Measurements from ENCODE around the gene DPEP3.

Gene DPEP3

GRCh38 chr16:67990018-67990386 lies 9.7 kb upstream of the DPEP3 start:
- no peak overlapping the region for H3K4me2 ChIP-seq (ENCODE audit: low read depth, low read length)
- H3K79me2 ChIP-seq (ENCODE audit: low read length) = no peaks in the 10 kb centered on the region
- peaks cover 17% of the 10 kb centered on the region for H3K4me1 ChIP-seq (ENCODE audit: low read length)
- H2AFZ ChIP-seq (ENCODE audit: low read length) = no peak overlapping the region
- no peaks in the 10 kb centered on the region for H3K9me2 ChIP-seq (replicated peaks; ENCODE audit: insufficient read depth, low read length)
- H4K20me1 ChIP-seq (ENCODE audit: insufficient read depth, low read length) = no peaks in the 10 kb centered on the region
- no peak overlapping the region for H3K4me3 ChIP-seq (ENCODE audit: low read length)
- H3K27ac ChIP-seq (ENCODE audit: low read length) = no peak overlapping the region
- DNase-seq = no peak
- TF ChIP-seq, protein P1, sequence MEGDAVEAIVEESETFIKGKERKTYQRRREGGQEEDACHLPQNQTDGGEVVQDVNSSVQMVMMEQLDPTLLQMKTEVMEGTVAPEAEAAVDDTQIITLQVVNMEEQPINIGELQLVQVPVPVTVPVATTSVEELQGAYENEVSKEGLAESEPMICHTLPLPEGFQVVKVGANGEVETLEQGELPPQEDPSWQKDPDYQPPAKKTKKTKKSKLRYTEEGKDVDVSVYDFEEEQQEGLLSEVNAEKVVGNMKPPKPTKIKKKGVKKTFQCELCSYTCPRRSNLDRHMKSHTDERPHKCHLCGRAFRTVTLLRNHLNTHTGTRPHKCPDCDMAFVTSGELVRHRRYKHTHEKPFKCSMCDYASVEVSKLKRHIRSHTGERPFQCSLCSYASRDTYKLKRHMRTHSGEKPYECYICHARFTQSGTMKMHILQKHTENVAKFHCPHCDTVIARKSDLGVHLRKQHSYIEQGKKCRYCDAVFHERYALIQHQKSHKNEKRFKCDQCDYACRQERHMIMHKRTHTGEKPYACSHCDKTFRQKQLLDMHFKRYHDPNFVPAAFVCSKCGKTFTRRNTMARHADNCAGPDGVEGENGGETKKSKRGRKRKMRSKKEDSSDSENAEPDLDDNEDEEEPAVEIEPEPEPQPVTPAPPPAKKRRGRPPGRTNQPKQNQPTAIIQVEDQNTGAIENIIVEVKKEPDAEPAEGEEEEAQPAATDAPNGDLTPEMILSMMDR (IDR thresholded peaks at IDR 0.05; ENCODE audit: low read length) = no peak
- TF ChIP-seq EZH2phosphoT487 (IDR thresholded peaks at IDR 0.05; ENCODE audit: low read length) (no peak), EZH2 (optimal IDR thresholded peaks at IDR 0.05; ENCODE audit: low read depth, low read length) (no peak)
- H3K9ac ChIP-seq (ENCODE audit: low read length) = no peak overlapping the region
- H3K36me3 ChIP-seq (replicated peaks; ENCODE audit: insufficient read depth, low read length) = no peaks in the 10 kb centered on the region
- no peaks in the 10 kb centered on the region for H3K9me3 ChIP-seq (replicated peaks; ENCODE audit: insufficient read depth, low read length)
- H3F3A ChIP-seq (ENCODE audit: insufficient read depth, low read length) = peaks cover under 1% of the 10 kb centered on the region
- no peaks in the 10 kb centered on the region for H3K27me3 ChIP-seq (replicated peaks; ENCODE audit: insufficient read depth, low read length)

DNA sequence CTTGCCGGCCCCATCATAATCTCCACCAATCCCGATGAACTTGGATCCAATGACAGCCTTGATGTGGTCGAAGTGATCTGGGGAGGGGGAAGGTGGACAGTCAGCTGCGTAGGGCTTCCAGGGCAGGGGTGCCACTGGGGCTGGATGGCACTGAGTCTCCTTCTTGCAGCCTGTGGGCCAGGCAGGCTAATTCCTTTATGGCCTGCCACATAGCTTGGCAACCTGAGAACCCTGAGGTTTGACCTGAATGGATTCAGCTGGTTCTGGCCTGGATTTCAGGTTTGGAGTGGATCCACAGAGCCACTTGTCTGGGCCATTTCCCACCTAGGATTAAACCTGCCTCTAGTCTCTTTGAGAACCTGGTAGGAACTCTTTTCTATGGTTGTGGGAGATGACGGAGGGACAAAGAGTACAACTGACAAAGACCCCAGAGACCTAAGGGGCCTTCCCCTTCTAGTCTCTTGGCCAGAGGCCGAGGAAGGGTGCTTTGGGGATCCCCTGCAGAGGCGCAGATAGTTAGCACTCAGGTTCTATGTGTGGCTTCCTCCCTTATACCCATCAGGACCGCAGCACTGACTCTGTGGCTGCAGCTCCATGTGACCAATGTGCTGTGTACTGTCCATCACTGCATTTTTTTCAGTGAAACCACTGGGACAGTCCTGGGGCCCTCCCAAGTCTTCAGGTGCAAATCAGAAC lies 9.2 kb upstream of the DPEP3 start:
- H3K27ac ChIP-seq (ENCODE audit: low read length) = no peak overlapping the region
- H3K36me3 ChIP-seq (replicated peaks; ENCODE audit: insufficient read depth, low read length) = no peaks in the 10 kb centered on the region
- H3K9me2 ChIP-seq (replicated peaks; ENCODE audit: insufficient read depth, low read length) = no peaks in the 10 kb centered on the region
- H3K4me1 ChIP-seq (ENCODE audit: low read length) = peaks cover 20% of the 10 kb centered on the region
- H3K79me2 ChIP-seq (ENCODE audit: low read length) = no peaks in the 10 kb centered on the region
- TF ChIP-seq EZH2phosphoT487 (IDR thresholded peaks at IDR 0.05; ENCODE audit: low read length) (no peak), EZH2 (optimal IDR thresholded peaks at IDR 0.05; ENCODE audit: low read depth, low read length) (no peak)
- TF ChIP-seq, protein P1 (IDR thresholded peaks at IDR 0.05; ENCODE audit: low read length) = no peak
- no peaks in the 10 kb centered on the region for H4K20me1 ChIP-seq (ENCODE audit: insufficient read depth, low read length)
- no peaks in the 10 kb centered on the region for H3K27me3 ChIP-seq (replicated peaks; ENCODE audit: insufficient read depth, low read length)
- H3K9me3 ChIP-seq (replicated peaks; ENCODE audit: insufficient read depth, low read length) = no peaks in the 10 kb centered on the region
- no peak overlapping the region for H3K4me3 ChIP-seq (ENCODE audit: low read length)
- peaks cover 6% of the 10 kb centered on the region for H3F3A ChIP-seq (ENCODE audit: insufficient read depth, low read length)
- no peak overlapping the region for H2AFZ ChIP-seq (ENCODE audit: low read length)
- no peak overlapping the region for H3K9ac ChIP-seq (ENCODE audit: low read length)
- no peak for DNase-seq
- no peak overlapping the region for H3K4me2 ChIP-seq (ENCODE audit: low read depth, low read length)

DNA sequence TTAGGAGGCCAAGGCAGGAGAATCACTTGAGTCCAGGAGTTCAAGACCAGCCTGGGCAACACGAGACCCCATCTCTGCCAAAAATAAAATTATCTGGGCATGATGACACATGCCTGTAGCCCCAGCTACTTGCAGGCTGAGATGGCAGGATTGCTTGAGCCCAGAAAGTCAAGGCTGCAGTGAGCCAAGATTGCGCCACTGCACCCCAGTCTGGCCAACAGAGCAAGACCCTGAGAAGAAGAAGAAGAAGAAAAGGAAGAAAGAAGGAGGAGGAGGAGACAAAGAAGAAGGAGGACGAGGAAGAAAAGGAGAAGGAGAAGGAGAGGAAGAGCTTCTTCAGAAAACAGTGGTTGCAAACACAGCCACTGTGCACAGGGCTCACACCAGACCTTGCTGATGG lies 8.4 kb upstream of the DPEP3 start:
- Histone ChIP-seq H3K4me1 (ENCODE audit: low read length) (peaks cover 19% of the 10 kb centered on the region), H3K4me3 (ENCODE audit: low read length) (no peak overlapping the region)

More for the DNA sequence above, 8.4 kb upstream of the DPEP3 start:
- Histone ChIP-seq H3K36me3 (replicated peaks; ENCODE audit: insufficient read depth, low read length) (no peaks in the 10 kb centered on the region), H3K9me2 (replicated peaks; ENCODE audit: insufficient read depth, low read length) (no peaks in the 10 kb centered on the region), H3K9me3 (replicated peaks; ENCODE audit: insufficient read depth, low read length) (no peaks in the 10 kb centered on the region), H3K9ac (ENCODE audit: low read length) (no peak overlapping the region), H3F3A (ENCODE audit: insufficient read depth, low read length) (peaks cover 7% of the 10 kb centered on the region), H3K27me3 (replicated peaks; ENCODE audit: insufficient read depth, low read length) (no peaks in the 10 kb centered on the region), H3K79me2 (ENCODE audit: low read length) (no peaks in the 10 kb centered on the region), H3K4me2 (ENCODE audit: low read depth, low read length) (no peak overlapping the region), H3K27ac (ENCODE audit: low read length) (no peak overlapping the region), H2AFZ (ENCODE audit: low read length) (no peak overlapping the region), H4K20me1 (ENCODE audit: insufficient read depth, low read length) (no peaks in the 10 kb centered on the region)
- TF ChIP-seq EZH2phosphoT487 (IDR thresholded peaks at IDR 0.05; ENCODE audit: low read length) (no peak), EZH2 (optimal IDR thresholded peaks at IDR 0.05; ENCODE audit: low read depth, low read length) (no peak)
- TF ChIP-seq, protein P1 (IDR thresholded peaks at IDR 0.05; ENCODE audit: low read length) = no peak
- DNase-seq = no peak
